Stimulated activated CD4-positive, alpha-beta T cell treated with anti-CD3 and anti-CD28 coated beads, Interleukin-12 subunit alpha, Interleukin-12 subunit beta, amount 100 ng/mL, for 4 hours (primary cell): ENCODE results near the gene VANGL2.

Experiments used
- DNase-seq: peaks from one replicate; pipeline ENCODE4 v3.0.0-alpha.2; 2020

VANGL2 gene

DNA sequence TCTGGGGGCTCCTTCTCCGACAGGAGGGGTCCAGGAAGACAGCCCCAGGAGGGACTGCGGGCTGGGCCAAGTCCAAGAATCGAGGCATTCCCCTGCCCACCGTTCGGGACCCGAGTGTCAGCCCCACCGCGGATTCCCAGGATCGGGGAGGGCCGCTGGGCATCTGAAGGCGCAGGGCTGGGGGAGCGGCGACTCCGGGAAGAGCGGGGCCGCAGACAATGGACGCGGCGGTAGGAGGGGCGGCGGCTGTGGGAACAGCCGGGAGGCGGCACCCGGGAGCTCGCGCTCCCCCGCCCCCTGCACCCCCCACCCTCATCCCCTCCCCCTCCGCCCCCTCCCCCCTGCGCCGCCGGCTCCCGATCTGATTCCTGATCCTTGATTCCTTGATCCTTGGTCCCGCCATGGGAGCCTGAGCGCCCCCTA, at the start of gene VANGL2:
VANGL2 (plus strand) TSS at position 342 of the 423 bp plus-strand sequence. CDS start 15,274 bp downstream, outside the sequence.
- peak; percentile 45 for DNase-seq

DNA sequence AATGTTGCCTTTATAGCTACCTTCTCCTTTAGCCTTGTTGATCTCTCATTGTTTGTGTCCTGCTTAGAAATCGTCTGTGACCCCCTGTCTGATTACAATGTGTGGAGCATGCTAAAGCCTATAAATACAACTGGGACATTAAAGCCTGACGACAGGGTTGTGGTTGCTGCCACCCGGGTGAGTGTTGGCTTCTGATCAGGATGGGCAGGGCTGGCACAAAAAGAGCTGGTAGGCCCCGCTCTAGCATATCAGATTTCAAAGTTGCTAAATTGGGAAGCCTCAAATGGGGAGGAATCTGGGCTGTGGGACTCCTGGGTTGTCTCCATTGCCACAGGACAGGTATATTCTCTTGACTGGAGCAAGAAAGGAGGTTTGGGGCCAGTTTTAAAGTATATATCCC, 48.7 kb upstream of the VANGL2 start:
- DNase-seq, result no peak

DNA sequence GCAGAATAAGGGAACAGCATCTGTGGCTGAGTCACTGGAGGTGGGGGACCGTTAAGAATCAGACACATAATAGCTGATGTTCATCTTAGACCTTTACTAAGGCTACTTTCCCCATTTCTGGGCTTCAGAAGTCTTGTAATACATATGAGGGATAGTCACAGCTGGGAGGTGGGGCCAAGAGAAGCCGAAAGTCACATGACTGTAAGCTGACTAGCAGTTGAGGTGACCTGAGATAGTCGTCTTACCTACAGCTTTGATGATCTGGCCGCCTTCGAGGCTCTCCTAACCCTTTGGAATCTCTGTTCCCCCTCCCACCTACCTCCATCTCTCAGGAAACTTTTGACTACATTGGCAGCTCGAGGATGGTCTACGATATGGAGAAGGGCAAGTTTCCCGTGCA, 47.8 kb upstream of the VANGL2 start:
- DNase-seq, result no peak

DNA sequence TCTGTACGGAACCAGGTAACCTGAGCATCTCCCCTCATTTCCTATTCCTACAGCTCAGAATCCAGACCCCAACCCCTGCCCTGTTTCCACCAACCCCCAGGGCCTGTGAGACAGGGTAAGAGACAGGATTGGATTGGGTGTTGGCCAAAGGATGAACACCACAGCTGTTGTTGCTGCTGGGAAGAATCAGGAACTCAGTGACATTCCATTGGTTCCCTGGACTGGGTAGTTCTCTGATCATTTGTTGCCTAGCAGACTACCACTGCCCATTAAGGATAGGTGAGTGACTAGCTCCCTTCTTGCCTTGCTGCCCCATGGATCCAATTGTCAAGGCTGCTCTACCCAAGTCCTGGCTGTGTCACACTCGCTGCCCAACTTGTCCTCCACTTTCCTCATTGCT, 47.1 kb upstream of the VANGL2 start:
- DNase-seq, result no peak

DNA sequence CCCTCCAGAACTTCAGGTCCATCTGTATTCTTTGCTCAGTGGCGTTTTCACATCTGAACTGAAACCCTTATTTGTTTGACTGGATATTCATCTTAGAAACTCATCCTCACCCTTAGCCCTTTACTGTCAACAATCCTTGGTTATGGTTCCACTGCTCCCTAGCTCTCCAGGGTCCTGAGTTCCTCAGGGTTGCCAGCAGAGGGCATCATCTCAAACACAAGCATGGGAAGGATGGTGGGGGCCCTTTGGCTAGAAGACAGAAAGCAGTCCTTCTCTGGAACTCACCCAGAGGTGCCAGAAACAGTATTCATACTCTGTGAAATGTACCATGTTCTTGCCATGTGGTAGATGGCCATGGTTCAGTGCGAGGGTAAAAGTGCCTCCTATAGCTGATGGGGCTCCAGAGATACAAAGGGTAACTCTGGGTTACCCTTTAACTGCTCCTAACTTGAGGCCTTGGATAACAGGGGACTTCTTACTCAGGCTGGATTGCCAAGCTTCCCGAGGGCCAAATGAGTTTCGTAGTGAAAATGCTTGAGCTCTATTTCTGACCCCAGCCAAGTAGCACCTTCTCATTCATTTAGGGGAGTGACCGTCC, 45.9 kb upstream of the VANGL2 start:
- no peak for DNase-seq

DNA sequence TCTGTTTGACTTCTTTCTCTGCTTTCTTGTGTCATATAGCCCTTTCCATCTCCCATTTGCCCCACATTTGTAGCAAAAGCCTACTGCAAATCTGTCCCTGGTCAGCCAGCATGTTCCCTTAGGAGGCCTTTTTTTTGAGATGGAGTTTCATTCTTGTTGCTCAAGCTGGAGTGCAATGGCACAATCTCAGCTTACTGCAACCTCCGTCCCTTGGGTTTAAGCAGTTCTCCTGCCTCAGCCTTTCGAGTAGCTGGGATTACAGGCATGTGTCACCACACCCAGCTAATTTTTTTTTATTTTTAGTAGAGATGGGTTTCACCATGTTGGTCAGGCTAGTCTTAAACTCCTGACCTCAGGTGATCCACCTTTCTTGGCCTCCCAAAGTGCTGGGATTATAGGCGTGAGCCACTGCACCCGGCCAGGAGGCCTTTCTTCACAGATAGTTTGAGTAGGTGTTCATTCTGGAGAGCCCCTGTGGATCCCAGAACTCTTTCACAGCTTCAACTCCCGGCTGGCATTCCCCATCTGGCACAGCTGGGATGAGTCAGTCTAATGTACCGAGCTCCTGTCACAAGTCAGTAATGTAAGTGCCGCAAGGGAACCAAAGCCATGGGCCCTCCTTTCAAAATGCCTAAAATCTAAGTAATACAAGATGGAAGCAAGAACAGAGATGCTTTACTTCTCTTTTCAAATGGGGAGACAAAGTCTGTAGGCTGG, 42.9 kb upstream of the VANGL2 start:
- DNase-seq, result no peak

DNA sequence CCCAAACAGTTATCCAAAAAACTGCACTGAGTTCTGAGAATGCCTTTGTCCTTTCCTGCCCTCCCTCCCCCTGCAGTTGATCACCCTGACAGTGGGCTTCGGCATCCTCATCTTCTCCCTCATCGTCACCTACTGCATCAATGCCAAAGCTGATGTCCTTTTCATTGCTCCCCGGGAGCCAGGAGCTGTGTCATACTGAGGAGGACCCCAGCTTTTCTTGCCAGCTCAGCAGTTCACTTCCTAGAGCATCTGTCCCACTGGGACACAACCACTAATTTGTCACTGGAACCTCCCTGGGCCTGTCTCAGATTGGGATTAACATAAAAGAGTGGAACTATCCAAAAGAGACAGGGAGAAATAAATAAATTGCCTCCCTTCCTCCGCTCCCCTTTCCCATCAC, 42.3 kb upstream of the VANGL2 start:
- no peak for DNase-seq

DNA sequence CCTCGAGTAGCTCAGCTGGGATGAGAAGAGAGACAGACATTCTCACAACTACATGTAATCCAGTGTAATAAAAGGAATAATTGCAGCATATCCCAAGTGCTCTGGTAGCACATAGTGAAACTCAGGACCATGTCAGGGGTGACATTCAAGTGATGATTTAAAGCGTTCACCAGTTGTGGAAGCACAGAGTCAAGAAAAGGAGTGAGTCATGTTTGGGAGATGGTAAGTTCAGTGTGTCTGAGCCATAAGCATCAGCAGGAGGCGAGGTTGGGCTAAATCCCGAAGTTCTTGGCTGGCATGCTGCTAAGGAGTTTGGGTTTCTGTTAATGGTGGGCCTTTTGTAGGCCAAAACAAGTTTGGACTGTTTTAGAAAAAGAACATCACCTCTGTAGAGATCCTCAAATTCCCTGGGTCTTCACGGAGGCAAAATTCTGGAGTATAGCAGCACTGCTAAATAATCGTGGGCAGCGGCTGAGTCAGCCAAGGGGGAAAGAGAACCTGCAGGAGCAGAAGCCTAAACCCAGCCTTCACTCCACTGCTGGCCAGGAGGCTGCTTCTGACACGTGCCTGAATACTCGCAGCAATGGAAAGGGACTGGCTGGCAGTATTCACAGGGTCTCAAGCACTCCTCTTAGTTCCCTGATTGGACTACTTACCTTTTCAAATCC, 40.7 kb upstream of the VANGL2 start:
- no peak for DNase-seq

DNA sequence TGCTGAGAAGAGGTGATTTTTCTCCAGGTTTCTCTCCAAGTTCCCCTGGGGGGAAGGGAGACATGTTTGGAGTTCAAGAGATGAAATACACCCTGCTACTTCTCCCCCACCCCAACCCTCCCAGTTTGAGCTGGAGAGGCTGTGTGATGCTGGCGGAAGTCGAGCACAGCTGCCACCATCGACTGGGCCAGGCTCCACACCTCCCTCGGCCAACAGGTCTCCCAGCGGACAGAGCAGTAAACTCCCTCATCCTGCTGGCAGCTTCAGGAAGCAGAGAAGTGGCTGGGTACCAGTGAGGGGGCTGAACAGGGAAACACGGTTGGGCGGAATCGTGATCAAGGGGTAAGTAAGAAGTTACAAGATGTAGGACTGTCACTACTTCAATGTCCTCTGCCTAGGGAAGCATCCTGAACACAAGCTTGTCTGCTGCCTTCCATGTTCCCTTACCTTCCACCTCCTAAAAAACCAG, 40.1 kb upstream of the VANGL2 start:
- no peak for DNase-seq

DNA sequence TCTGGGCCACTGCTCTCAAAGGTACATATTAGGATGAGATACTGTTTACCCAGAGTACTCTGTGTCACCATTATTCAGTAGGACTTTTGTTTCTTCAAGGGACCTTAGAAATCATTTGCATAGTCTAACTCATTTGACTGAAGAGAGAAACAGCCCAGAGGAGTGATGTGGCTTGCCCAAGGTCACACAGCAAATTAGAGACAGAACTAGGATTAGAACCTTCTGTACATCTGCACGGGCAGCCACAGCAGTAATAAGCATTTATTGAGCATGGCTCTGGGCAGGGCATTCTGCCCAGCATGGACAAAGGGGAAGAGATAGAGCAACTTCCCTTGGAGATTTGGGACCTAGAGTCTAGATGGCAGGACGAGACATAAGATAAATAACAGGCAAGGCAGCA, 39.2 kb upstream of the VANGL2 start:
- DNase-seq, result no peak

DNA sequence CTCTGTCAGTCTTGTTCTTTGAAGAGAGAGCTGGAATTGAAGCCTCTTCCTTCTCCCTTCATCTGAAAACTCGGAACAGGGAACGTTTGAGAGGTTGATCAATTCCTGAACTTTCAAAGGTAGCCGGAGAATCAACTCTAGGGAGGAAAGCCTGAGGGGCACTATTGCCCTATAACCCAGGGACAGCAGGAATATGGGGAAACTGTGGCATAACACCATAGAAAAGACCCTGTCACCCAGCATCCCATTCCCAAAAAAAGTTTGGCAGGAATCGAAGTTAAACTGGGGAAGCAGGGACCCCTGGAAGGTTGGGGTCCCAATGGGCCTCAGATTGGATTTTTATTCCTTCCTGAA, 38.6 kb upstream of the VANGL2 start:
- no peak for DNase-seq

DNA sequence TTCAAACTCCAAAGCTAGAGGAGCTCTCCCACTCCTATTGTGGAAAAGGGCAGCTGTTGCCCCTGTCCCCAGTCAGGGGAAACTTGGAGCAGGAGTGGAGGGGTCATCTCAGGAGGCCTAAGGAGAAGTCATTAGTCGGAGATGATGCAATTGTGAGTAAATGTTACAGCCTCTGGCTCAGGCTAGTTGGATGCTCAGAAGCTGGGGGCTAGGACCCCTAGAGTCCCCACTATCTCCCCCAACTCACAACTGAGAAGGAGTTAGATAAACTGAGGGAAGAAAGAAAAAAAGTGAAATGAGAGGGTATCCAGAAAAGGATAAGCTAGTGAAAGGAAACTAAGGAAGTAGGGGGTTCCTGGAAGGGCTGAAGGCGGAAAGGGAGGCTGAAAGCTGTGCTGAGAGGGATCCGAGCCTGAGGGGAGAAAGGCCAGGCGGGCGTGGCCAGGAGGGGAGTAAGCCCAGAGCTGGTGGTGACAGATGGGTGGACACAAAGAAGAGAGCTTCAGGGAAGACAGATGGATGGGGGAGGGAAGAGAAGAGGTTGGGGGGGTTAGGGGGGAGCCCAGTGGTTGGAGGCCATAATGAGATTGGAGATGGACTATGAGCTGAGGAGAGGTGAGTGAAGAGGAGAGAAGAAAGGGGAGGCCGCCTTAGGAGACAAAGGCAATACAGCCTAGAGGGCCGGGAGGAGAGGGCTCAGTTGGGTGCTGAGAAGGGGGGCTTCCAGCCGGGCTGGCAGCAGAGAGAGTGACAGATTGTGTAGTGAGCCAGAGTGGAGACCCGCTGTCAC, 38.0 kb upstream of the VANGL2 start:
- no peak for DNase-seq

DNA sequence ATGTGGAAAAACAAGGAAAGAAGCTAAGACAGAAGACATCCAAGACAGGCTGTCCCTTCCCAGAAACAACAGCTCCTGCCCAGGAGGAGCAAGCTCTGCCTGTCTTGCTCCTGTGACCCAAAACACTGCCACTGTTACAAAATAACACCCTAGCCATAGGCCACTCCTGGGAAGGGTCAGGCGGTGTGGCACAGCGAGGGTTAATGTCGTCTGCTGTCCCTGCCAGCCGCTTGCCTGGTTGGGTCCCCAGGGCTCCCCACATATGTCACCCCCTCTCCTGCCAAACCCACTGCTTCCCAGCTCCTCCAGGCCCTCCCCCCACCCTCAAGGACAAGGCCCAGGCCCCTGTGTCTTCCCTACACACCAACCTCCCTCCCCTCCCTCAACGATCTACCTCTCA, 37.4 kb upstream of the VANGL2 start:
- DNase-seq, result no peak

DNA sequence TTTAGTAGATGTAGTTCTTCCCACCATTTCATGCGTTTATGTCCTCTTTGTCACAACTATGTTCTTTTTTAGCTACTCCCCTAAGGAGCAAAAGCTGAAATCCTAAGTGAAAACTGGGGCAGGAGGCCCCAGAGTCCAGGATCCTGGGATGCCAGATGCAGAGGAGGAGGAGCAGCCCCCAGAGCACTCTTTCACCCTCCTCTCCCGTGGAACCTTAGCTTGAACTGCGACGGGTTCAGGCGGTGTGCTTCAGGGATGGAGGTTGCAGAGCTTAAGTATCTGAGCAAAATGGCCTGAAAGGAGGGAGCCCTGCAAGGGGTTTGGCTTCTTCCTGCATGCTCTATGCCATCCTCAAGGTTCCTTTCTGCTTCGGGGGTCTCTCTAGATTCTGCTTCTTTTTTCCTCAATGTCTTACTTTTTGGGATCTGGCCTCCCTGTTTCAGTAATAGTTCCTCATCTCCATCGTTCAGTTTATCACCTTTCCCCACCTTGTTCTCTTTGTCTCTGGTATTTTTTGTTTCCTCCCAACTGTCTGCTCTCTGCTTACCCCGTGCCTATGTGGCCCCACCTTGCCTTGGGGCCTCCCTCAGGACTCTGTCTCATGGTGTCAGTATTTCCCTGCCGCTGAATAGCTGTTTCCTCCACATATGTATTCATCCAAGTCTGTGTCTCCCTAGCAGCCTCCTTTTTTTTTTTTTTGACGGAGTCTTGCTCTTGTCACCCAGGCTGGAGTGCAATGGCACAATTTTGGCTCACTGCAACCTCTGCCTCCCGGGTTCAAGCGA, 36.2 kb upstream of the VANGL2 start:
- DNase-seq, result no peak

DNA sequence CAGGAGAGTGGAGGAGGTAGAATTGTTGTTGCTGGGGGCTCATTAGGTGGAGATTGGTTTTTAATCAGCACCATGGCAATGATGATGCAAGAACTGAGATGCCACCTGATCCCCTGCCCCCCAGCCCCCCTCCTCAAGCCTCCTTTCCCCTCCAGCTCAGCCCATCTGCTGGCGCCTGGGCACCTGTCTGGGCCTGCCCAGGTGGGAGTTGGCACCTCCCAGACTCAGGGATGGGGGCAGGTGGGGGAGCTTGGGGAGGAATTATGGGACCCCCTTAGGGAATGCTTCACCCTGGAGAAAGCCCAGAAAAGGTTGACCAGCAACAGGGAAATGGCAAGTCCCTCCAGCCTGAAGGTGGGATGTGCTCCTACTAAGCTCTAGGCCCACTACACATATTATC, 35.0 kb upstream of the VANGL2 start:
- no peak for DNase-seq

DNA sequence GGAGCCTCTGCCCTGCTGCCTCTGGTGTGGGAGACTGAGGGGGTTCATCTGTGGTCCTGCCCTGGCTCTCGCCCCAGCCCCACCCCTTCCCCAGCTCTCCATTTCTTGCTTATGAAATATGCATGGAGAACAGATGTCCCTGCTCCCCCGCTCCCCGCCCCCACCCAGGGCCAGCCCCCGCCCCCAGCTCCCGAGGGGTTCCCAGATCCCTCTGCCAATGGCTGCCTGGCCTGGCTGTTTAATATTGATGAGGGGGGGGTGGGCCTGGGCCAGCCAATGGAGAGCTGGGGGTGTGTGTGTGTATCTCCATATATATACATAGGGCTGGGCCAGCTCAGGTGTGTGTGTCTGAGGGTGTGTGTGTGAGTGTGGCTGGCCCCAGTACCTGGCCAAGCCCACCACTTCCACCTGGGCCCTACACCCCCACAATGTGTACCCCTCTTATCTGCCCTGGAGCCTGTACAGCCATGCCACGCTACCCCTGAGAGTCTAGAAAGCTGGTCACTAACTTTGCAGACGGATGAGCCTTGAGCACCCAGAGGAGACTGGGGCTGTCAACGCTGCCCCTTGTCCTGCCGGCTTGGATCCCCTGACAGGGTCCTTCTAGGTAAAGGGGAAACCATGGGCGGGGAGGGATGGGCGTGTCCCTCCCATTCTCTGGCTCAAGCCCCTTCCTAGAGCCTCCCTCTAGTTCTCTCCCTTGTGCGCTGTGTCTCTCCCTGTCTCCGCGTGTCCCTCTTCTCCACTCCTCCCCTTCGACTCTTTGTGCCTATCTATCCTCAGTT, 33.4 kb upstream of the VANGL2 start, which contains the start of gene NHLH1:
NHLH1 (plus strand) TSS at position 341 of the 785 bp plus-strand sequence. CDS start 3,661 bp downstream, outside the sequence.
- no peak for DNase-seq

DNA sequence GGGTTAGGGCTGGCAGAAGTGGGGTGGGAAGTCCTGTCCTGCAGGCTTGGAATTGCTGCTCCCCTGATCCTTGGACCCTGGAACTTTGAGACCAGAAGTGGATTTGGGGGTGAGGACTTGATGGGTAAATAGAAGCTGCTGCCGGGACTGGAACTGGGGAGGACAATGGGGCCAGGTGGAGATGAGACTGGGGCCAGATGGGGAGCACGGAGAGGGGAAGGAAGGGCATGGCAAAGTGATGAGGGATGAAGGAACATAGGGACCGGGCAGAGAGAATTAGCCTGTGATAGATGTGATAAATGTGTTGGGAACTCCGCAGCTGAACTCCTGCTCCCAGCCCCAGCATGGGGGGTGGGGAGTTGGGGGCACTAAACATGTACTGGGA, 32.9 kb upstream of the VANGL2 start:
- no peak for DNase-seq

DNA sequence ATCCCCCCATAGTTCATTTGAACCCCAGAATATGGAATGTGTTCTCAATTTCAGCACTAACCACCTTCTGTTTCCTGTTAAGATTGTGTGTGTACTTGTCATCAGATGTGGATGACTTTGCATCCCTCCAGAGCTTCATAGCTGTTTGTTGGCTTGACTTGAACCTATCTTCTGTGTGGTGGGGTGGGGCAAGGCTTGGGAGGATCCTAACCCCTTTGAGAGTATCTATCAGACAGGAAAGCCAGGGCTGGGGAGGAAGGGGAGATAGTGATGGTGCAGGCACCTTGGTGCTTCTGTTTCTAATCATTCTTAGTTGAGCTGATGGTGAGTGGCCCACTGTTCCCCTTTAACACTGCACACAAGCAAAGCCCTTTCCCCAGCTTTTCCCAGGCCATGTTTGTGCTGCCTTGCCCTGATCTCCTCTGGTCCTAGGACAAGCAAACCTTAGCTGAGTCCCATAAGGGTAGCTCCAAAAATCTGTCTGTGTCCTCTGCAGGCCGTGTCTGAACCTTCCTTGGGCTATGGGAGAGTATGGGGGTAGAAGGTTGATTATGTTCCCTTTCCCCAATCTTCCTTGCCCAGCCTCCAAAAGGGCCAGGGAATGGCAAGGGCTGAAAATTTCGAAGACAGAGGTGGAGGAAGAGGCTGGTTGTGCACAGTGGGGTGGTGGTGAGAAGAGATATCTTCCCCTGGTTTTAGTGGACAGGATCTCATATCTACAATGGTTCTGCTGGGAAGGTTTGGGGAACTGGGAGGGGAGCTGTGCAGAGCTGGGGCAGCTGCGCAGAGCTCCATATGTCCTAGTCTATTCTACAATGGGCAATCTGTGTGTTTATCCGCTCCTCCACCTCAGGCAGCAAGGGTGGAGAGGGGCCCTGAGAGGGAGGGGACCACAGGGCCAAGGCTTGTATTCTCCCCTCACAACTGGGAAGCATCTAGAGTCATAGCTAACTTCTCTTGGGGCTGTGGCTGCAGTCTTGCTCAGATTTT, 32.1 kb upstream of the VANGL2 start:
- DNase-seq, result no peak

DNA sequence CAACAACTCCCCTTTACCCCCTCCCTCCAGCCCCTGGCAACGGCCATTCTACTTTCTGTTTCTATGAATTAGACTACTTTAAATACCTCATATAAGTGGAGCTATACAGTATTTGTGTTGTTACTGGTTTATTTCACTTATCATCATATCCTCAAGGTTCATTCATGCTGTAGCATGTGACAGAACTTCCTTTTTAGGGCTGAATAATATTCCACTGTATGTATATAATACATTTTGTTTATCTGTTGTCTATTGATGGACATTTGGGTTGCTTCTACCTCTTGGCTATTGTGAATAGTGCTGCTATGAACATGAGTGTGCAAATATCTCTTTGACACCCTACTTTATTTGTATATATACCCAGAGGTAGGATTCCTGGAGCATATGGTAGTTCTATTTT, 31.3 kb upstream of the VANGL2 start:
- no peak for DNase-seq

DNA sequence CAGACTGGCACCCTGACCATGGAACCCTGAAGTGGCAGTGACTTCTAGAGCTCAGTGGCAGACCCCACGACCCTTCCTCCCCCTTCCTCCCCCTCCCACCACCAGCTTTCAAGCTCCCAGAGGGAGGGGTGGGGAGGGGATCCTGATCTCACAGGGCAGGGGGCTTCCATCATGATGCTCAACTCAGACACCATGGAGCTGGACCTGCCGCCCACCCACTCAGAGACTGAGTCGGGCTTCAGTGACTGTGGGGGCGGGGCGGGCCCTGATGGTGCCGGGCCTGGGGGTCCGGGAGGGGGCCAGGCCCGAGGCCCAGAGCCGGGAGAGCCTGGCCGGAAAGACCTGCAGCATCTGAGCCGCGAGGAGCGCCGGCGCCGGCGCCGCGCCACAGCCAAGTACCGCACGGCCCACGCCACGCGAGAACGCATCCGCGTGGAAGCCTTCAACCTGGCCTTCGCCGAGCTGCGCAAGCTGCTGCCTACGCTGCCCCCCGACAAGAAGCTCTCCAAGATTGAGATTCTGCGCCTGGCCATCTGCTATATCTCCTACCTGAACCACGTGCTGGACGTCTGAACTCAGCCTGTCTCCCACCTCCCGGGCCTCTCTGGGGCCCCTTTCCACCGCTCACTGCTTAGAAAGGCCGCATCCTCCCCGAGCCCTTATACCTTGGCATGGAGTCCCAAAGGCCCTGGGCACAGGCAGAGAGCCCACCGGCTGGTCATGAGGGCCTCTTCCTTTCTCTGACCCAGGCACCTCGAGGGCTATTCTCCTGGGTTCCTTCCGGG, 29.6 kb upstream of the VANGL2 start:
- no peak for DNase-seq
